NOMO-1 treated with DMSO at 0.1 percent for 48 hours (cell line): Measurements from ENCODE around the gene DNAJC10.

Source experiments
- DNase-seq: peaks from one replicate; lab custom pipeline; 2025; ENCODE audit not compliant: unreplicated experiment; lab: John Stamatoyannopoulos, UW

The DNAJC10 gene

DNA sequence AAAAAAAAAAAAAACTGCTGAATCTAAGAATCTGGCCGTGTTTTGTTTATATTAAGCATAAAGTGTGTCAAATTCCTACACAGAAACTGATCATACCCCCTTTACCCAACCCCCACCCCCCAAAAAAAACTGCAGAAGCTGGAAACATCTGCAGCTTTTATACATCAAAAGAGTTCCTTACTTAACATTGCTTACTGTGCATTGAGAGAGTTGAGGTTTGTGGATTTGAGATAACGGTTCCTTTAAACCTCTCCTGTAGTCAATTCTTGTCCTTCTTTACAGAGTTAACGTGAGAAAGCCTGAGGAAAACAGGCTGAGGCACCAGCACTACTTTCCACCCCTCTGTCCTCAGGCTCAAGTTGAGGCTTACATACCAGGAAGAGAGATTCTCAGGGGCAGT, 115.9 kb downstream of the DNAJC10 start:
- no peak for DNase-seq

DNA sequence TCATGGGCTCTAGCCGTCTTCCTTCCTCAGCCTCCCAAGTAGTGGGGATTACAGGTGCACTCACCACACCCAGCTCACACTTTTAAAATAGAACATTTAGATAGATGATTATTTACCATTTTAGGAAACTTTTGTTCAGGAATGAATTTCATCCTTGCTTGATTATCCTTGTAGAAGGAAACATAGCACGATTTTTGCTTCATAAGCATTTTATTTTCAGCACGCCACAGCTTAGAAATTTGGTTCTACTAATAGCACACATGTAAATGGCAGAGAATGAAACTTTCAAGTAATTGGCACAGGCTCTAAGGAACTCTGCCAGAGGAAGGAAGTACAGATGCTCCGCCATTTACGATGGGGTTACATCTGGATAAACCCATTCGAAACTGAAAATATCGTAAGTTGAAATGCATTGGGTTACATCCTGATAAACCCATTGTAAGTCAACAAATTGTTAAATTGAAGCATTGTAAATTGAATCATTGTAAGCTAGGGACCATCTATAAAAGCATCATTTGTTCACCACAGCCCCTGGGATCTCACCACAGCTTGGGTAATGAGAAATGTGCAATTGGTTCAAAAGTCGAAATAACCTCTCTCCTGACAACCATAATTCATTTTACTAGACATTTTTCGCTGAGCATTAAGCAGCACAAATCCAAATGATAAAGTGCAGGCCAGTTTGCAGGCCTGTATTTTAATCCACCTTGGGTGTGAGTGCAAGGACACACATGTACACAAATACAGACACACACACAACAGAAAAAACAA, 117.2 kb downstream of the DNAJC10 start:
- DNase-seq: no peak

DNA sequence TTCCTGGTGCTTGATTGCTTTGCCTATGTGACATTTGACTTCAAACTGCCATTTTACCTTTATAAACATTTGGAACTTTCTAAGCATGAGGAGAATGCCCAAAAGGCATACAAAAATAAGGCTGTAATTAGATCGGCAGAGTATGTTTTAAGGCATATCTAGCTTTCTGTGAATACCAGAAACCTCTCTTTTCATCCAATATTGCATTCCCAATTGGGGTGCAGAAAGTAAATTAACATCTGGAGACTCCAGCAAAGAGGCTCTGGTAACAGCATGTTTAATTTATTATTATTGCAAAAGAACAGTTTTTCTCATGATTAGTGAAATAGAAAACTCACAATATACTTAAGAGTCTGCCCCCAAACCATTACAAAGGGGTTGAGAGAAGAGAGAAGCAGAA, 118.2 kb downstream of the DNAJC10 start:
- DNase-seq: no peak

GRCh38 chr2:182836451-182836850, 120.4 kb downstream of the DNAJC10 start:
- DNase-seq: no peak
